ENCODE data around the gene SLBP.

DNA sequence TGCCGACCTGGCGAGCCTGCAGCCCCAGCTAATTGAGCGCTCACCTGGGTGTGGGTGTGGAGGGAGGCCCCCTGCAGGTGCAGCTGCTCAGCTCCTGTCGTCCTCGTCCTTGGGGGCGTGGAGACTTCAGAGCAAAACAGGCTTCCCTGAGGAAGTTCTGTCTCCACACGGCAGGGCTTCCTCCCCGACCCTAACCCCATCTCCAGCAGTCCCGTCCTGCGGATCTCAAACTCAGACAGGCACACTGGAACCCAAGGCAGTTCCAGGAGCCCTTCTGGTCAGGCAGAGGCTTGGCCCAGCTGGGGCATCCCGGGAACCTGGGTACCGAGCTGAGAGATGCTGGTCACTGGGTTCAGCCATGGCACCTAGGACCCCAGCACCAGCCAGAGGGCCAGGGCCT, 33.6 kb upstream of the SLBP start:
- TF ChIP-seq EZH2 (IDR thresholded peaks at IDR 0.05; ENCODE audit: borderline replicate concordance, insufficient read depth, low read depth, low read length, poor library complexity, severe bottlenecking): no peak
- no peak for TF ChIP-seq CTCF (IDR thresholded peaks at IDR 0.05)

All from B cell (primary cell).